IMR-90 (cell line): Measurements from ENCODE around the gene ROGDI. TPM values are rescaled to one million over a fixed set of nuclear protein-coding genes. Genes with fewer than 3 reads are reported as not detected.

Experiments
- ATAC-seq: fragments of 200-7000 bp; cut with Tn5 transposase; 2 replicates; pipeline ENCODE4 v1.9.1; 2020; ENCODE audit warnings: low read depth, mild to moderate bottlenecking, moderate library complexity
- BruUV-seq: library from RNA; stranded (reverse); fragments of 400-500 nt; replicated peaks from 2 replicates; lab custom pipeline; 2021; lab: Mats Ljungman, UMichigan
- CTCF ChIA-PET: fragments of 300-600 bp; formaldehyde crosslinking; extraction: SDS; loops from one replicate; lab custom pipeline; 2021; ENCODE audit warnings: antibody characterized with exemption; lab: Yijun Ruan, JAX
- POLR2A ChIA-PET: fragments of 300-600 bp; sonication (Branson Sonifier 250); formaldehyde crosslinking; loops from one replicate; lab custom pipeline; 2022; ENCODE audit warnings: antibody characterized with exemption; ENCODE audit not compliant: unreplicated experiment; lab: Charles Lee
- DNase-seq: peaks from one replicate; pipeline ENCODE4 v3.0.0; 2013
- H2AFZ ChIP-seq: replicated peaks from 2 replicates; pipeline ENCODE3; 2013; ENCODE audit warnings: low read length, mild to moderate bottlenecking; ENCODE audit not compliant: poor library complexity
- H2AK5ac ChIP-seq: 2 replicates; pipeline ENCODE4 v1.6.1; 2013; ENCODE audit warnings: low read depth, low read length, inconsistent platforms
- H2AK9ac ChIP-seq: replicated peaks from 2 replicates; pipeline ENCODE3; 2013; ENCODE audit warnings: mild to moderate bottlenecking, low read depth, low read length, moderate library complexity; ENCODE audit not compliant: poor library complexity
- H2BK120ac ChIP-seq: 2 replicates; pipeline ENCODE4 v1.6.1; 2013; ENCODE audit warnings: low read depth, low read length, inconsistent platforms
- H2BK15ac ChIP-seq: 3 replicates; pipeline ENCODE4 v1.6.1; 2013; ENCODE audit warnings: low read depth, low read length, inconsistent platforms
- H2BK20ac ChIP-seq: 2 replicates; pipeline ENCODE4 v1.6.1; 2013; ENCODE audit warnings: low read depth, mild to moderate bottlenecking, inconsistent platforms, low read length, moderate library complexity
- H2BK5ac ChIP-seq: 2 replicates; pipeline ENCODE4 v1.6.1; 2013; ENCODE audit warnings: mild to moderate bottlenecking, low read depth, low read length, inconsistent platforms; ENCODE audit not compliant: poor library complexity, severe bottlenecking
- H3K14ac ChIP-seq: replicated peaks from 2 replicates; pipeline ENCODE4 v1.6.1; 2013; ENCODE audit warnings: low read depth, low read length, inconsistent platforms
- H3K18ac ChIP-seq: 2 replicates; pipeline ENCODE4 v1.6.1; 2013; ENCODE audit warnings: low read depth, low read length, control low read depth
- H3K23ac ChIP-seq: 2 replicates; pipeline ENCODE4 v1.6.1; 2013; ENCODE audit warnings: low read depth, low read length, inconsistent platforms
- H3K27ac ChIP-seq: 2 replicates; pipeline ENCODE4 v1.5.1; 2013; ENCODE audit warnings: mild to moderate bottlenecking, control low read depth, low read length; ENCODE audit not compliant: insufficient read depth
- H3K27me3 ChIP-seq: 2 replicates; pipeline ENCODE4 v1.6.1; 2013; ENCODE audit warnings: low read length; ENCODE audit not compliant: control insufficient read depth, insufficient read depth
- H3K36me3 ChIP-seq: 2 replicates; pipeline ENCODE4 v1.6.1; 2013; ENCODE audit warnings: low read length, mixed read lengths; ENCODE audit not compliant: control insufficient read depth, insufficient read depth
- H3K4ac ChIP-seq: 2 replicates; pipeline ENCODE4 v1.6.1; 2013; ENCODE audit warnings: low read depth, low read length, inconsistent platforms
- H3K4me1 ChIP-seq: 2 replicates; pipeline ENCODE4 v1.6.1; 2013; ENCODE audit warnings: low read length, mixed read lengths; ENCODE audit not compliant: control insufficient read depth, insufficient read depth
- H3K4me2 ChIP-seq: 2 replicates; pipeline ENCODE4 v1.6.1; 2013; ENCODE audit warnings: low read depth, mild to moderate bottlenecking, control low read depth, low read length, moderate library complexity
- H3K4me3 ChIP-seq: 2 replicates; pipeline ENCODE4 v1.5.1; 2013; ENCODE audit warnings: low read depth, mild to moderate bottlenecking, control low read depth, low read length, moderate library complexity; ENCODE audit not compliant: insufficient read depth
- H3K56ac ChIP-seq: 2 replicates; pipeline ENCODE4 v1.6.1; 2013; ENCODE audit warnings: low read length, inconsistent platforms; ENCODE audit not compliant: insufficient read depth; ENCODE audit errors: extremely low read depth
- H3K79me1 ChIP-seq, 2 experiments: 2 replicates each; pipeline ENCODE4 v1.6.1; 2013; ENCODE audit warnings: low read length in 2 of 2, inconsistent platforms in 1 of 2, low read depth in 1 of 2
- H3K9ac ChIP-seq: 2 replicates; pipeline ENCODE4 v1.6.1; 2013; ENCODE audit warnings: low read depth, low read length, control low read depth
- H3K9me1 ChIP-seq: 2 replicates; pipeline ENCODE4 v1.6.1; 2013; ENCODE audit warnings: low read length, inconsistent platforms; ENCODE audit not compliant: insufficient read depth
- H3K9me3 ChIP-seq: 2 replicates; pipeline ENCODE4 v1.6.1; 2013; ENCODE audit warnings: low read length; ENCODE audit not compliant: control insufficient read depth, insufficient read depth
- H4K20me1 ChIP-seq: 2 replicates; pipeline ENCODE4 v1.6.1; 2013; ENCODE audit warnings: low read length, inconsistent platforms; ENCODE audit not compliant: insufficient read depth
- H4K5ac ChIP-seq: 2 replicates; pipeline ENCODE4 v1.6.1; 2013; ENCODE audit warnings: mild to moderate bottlenecking, low read depth, low read length, control low read depth
- H4K8ac ChIP-seq, 2 experiments: 2 replicates each; pipeline ENCODE4 v1.6.1; 2013; ENCODE audit warnings: low read depth in 2 of 2, low read length in 2 of 2, control low read depth in 1 of 2, inconsistent platforms in 1 of 2
- H4K91ac ChIP-seq: 2 replicates; pipeline ENCODE4 v1.6.1; 2013; ENCODE audit warnings: low read depth, low read length, inconsistent platforms; ENCODE audit not compliant: insufficient read depth
- CHD1 ChIP-seq: IDR thresholded peaks from 2 replicates; pipeline ENCODE4 v1.6.1; 2012; ENCODE audit warnings: low read depth, low read length, improper control_type of control experiment
- CTCF ChIP-seq: conservative IDR thresholded peaks from 2 replicates; pipeline ENCODE4 v1.5.1; 2012; ENCODE audit warnings: mild to moderate bottlenecking, low read depth, low read length, improper control_type of control experiment
- FOS ChIP-seq: fragments of 150-350 bp; IDR thresholded peaks from 2 replicates; pipeline ENCODE4 v1.6.1; 2016; ENCODE audit warnings: low read depth, low read length
- MAFK ChIP-seq: IDR thresholded peaks from 2 replicates; pipeline ENCODE4 v1.6.1; 2012; ENCODE audit warnings: low read depth, low read length, improper control_type of control experiment
- MAZ ChIP-seq: IDR thresholded peaks from 2 replicates; pipeline ENCODE4 v1.6.1; 2012; ENCODE audit warnings: low read depth, mild to moderate bottlenecking, low read length, improper control_type of control experiment, moderate library complexity, borderline replicate concordance
- MXI1 ChIP-seq: IDR thresholded peaks from 2 replicates; pipeline ENCODE4 v1.6.1; 2012; ENCODE audit warnings: low read depth, mild to moderate bottlenecking, low read length, moderate library complexity, borderline replicate concordance
- NFE2L2 ChIP-seq: fragments of 150-350 bp; IDR thresholded peaks from 2 replicates; pipeline ENCODE4 v1.6.1; 2016; ENCODE audit warnings: low read depth, mild to moderate bottlenecking, low read length
- RAD21 ChIP-seq: IDR thresholded peaks from 2 replicates; pipeline ENCODE4 v1.6.1; 2012; ENCODE audit warnings: low read length, improper control_type of control experiment
- RFX5 ChIP-seq: IDR thresholded peaks from 2 replicates; pipeline ENCODE4 v1.8.0; 2012; ENCODE audit warnings: low read depth, mild to moderate bottlenecking, low read length, moderate library complexity
- SMC3 ChIP-seq: fragments of 150-350 bp; IDR thresholded peaks from 2 replicates; pipeline ENCODE4 v1.6.1; 2016; ENCODE audit warnings: low read depth, mild to moderate bottlenecking, antibody characterized with exemption, low read length, moderate library complexity
- WGBS, 2 experiments: methylation state at CpG; one replicate each; pipeline versions ENCODE4 v1.1.5 to v1.1.7; 2013; ENCODE audit warnings: missing lambda C conversion rate in 2 of 2; ENCODE audit not compliant: insufficient read length in 1 of 2; ENCODE audit errors: extremely low coverage in 2 of 2; 5-methylcytosine and 5-hydroxymethylcytosine counted together
- dilution Hi-C: fragments of 300-500 bp; cut with HindIII; formaldehyde crosslinking; loops from one replicate; pipeline ENCODE4 v1.14.3; 2018; ENCODE audit warnings: low sequenced_read_pairs; ENCODE audit not compliant: unreplicated experiment
- in situ Hi-C: fragments of 300-500 bp; cut with MboI; formaldehyde crosslinking; loops from 3 replicates; pipeline ENCODE4 v1.14.3; 2019; ENCODE audit warnings: low sequenced_read_pairs, inconsistent platforms, mixed read lengths
- intact Hi-C: fragments of 100-400 bp; cut with micrococcal nuclease; formaldehyde crosslinking; loops from 2 replicates; pipeline ENCODE4 v1.10.0; 2022
- polyA plus RNA-seq, 3 experiments: library from polyadenylated mRNA; depleted of rRNA; stranded (reverse); fragments of >200 nt; gene quantifications; 2 replicates each; pipeline ENCODE4 v1.2.3, GENCODE V29; 2012; ENCODE audit warnings: low replicate concordance in 1 of 3
- total RNA-seq: library from RNA; depleted of rRNA; stranded (reverse); fragments of >200 nt; gene quantifications from 2 replicates; pipeline ENCODE4 v1.2.3, GENCODE V29; 2012
- TF ChIP-seq, protein P1 (sequence below): fragments of 150-350 bp; IDR thresholded peaks from 2 replicates; pipeline ENCODE4 v1.6.1; 2016; ENCODE audit warnings: low read depth, mild to moderate bottlenecking, low read length, moderate library complexity, borderline replicate concordance

ROGDI gene
- total and polyA plus RNA-seq, 2 of the 4 experiments (the other 2 are of a cell fraction), result 13.6 to 27.1 TPM

DNA sequence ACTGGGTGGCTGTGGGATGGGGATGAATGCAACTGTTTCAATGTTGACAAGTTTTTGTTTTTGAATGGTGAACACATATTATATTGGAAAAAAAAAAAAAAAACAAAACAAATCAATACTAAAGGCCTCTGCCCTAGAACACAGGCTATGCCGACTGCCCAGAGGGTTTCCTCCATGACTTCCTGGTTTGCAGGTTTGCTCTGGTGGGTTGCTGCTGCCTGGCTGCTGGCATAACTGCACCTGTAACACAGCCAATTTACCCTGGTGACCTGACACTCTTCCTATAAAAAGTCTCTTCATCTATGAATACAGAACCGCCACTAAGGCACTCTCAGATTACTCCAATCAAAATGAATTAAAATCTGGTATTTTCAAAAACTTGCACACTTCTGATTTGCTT is 34.3 kb upstream of the ROGDI start:
- in situ Hi-C loops, result no loop called here
- Histone ChIP-seq H3K4me1 (no peaks in the 10 kb centered on the region), H2BK120ac (no peak overlapping the region), H4K5ac (no peak overlapping the region), H3K4me3 (no peak overlapping the region), H2AK5ac (no peak overlapping the region), H2BK5ac (no peak overlapping the region), H3K56ac (no peak overlapping the region), H2BK20ac (no peak overlapping the region), H3K27ac (no peak overlapping the region), H3K79me1 (peaks cover 45 to 66% of the 10 kb centered on the region in 2 experiments), H3K18ac (no peak overlapping the region), H3K36me3 (peaks cover 62% of the 10 kb centered on the region), H4K20me1 (peaks cover 26% of the 10 kb centered on the region), H3K9me1 (no peaks in the 10 kb centered on the region), H3K14ac (no peak overlapping the region), H2BK15ac (no peak overlapping the region), H3K9me3 (no peaks in the 10 kb centered on the region), H2AFZ (no peak overlapping the region), H3K4ac (no peak overlapping the region), H4K91ac (no peak overlapping the region), H2AK9ac (no peak overlapping the region), H3K4me2 (no peak overlapping the region), H3K23ac (no peak overlapping the region), H4K8ac (no peak overlapping the region), H3K27me3 (no peaks in the 10 kb centered on the region), H3K9ac (no peak overlapping the region)
- ATAC-seq (no peak), DNase-seq (no peak)
- CTCF ChIA-PET, result no interaction called here
- POLR2A ChIA-PET, result no interaction called here
- no CpG with 5 or more reads among the region's 2 CpGs for WGBS, 2 experiments
- no TSS peak for BruUV-seq
- TF ChIP-seq, protein P1, sequence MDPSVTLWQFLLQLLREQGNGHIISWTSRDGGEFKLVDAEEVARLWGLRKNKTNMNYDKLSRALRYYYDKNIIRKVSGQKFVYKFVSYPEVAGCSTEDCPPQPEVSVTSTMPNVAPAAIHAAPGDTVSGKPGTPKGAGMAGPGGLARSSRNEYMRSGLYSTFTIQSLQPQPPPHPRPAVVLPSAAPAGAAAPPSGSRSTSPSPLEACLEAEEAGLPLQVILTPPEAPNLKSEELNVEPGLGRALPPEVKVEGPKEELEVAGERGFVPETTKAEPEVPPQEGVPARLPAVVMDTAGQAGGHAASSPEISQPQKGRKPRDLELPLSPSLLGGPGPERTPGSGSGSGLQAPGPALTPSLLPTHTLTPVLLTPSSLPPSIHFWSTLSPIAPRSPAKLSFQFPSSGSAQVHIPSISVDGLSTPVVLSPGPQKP, result no peak
- TF ChIP-seq MXI1, result no peak
- TF ChIP-seq SMC3, result no peak
- TF ChIP-seq MAFK, result no peak
- TF ChIP-seq RAD21, result no peak
- TF ChIP-seq CHD1, result no peak
- no peak for TF ChIP-seq RFX5
- TF ChIP-seq MAZ, result no peak
- TF ChIP-seq NFE2L2, result no peak
- TF ChIP-seq FOS, result no peak
- TF ChIP-seq CTCF, result no peak
- intact Hi-C loops, result no loop called here
- dilution Hi-C loops, result no loop called here
